Liver (tissue), 9 donors: ENCODE measurements around the gene MTPN. TPM values are rescaled to one million over a fixed set of nuclear protein-coding genes. Genes with fewer than 3 reads are reported as not detected.

Experiments used
- DNase-seq: peaks from one replicate; pipeline ENCODE4 v3.0.0-alpha.2; 2017; ENCODE audit warnings: low spot score
- H3K27ac ChIP-seq, 2 donors: one replicate each; pipeline ENCODE4 v1.7.0; 2013; ENCODE audit warnings: inconsistent platforms in 2 of 2, low read length in 2 of 2, control low read depth in 1 of 2, low read depth in 1 of 2, mild to moderate bottlenecking in 1 of 2
- H3K27me3 ChIP-seq, 4 donors: one replicate each; pipeline versions ENCODE4 v1.6.1 to v1.7.0; 2013; ENCODE audit warnings: low read length in 3 of 4, inconsistent platforms in 1 of 4, mild to moderate bottlenecking in 1 of 4, moderate library complexity in 1 of 4; ENCODE audit not compliant: control insufficient read depth in 4 of 4, insufficient read depth in 4 of 4
- H3K36me3 ChIP-seq, 4 donors: one replicate each; pipeline versions ENCODE4 v1.6.1 to v1.7.0; 2013; ENCODE audit warnings: low read length in 3 of 4, mild to moderate bottlenecking in 3 of 4, low read depth in 1 of 4, moderate library complexity in 1 of 4; ENCODE audit not compliant: control insufficient read depth in 4 of 4, insufficient read depth in 3 of 4
- H3K4me1 ChIP-seq, 4 donors: one replicate each; pipeline versions ENCODE4 v1.6.1 to v1.7.0; 2013; ENCODE audit warnings: low read length in 3 of 4, mild to moderate bottlenecking in 3 of 4, moderate library complexity in 1 of 4; ENCODE audit not compliant: control insufficient read depth in 4 of 4, insufficient read depth in 4 of 4
- H3K4me3 ChIP-seq, 3 donors: one replicate each; pipeline versions ENCODE4 v1.6.1 to v1.7.0; 2013; ENCODE audit warnings: low read length in 3 of 3, control low read depth in 1 of 3, low read depth in 1 of 3, mild to moderate bottlenecking in 1 of 3
- H3K9ac ChIP-seq, 2 donors: one replicate each; pipeline ENCODE4 v1.7.0; 2013; ENCODE audit warnings: low read length in 2 of 2, mild to moderate bottlenecking in 2 of 2, moderate library complexity in 2 of 2, control low read depth in 1 of 2, low read depth in 1 of 2
- H3K9me3 ChIP-seq, 4 donors: one replicate each; pipeline versions ENCODE4 v1.6.1 to v1.7.0; 2013; ENCODE audit warnings: low read length in 3 of 4; ENCODE audit not compliant: control insufficient read depth in 4 of 4
- ATF3 ChIP-seq: IDR thresholded peaks from 2 replicates; pipeline ENCODE4 v1.6.1; 2016; ENCODE audit warnings: antibody characterized with exemption
- GABPA ChIP-seq, 2 donors: IDR thresholded peaks in 1 of 2; conservative IDR thresholded peaks in 1 of 2; 2 replicates each; pipeline ENCODE4 v1.6.1; 2016; ENCODE audit warnings: antibody characterized with exemption in 2 of 2, mild to moderate bottlenecking in 1 of 2, moderate library complexity in 1 of 2
- HNF4A ChIP-seq, 2 donors: conservative IDR thresholded peaks; 2 replicates each; pipeline ENCODE4 v1.6.1; 2016; ENCODE audit warnings: antibody characterized with exemption in 2 of 2, mild to moderate bottlenecking in 2 of 2
- JUND ChIP-seq, 2 donors: IDR thresholded peaks; 2 replicates each; pipeline ENCODE4 v1.6.1; 2016; ENCODE audit warnings: antibody characterized with exemption in 2 of 2
- NR2F2 ChIP-seq: IDR thresholded peaks from 2 replicates; pipeline ENCODE4 v1.6.1; 2016; ENCODE audit warnings: antibody characterized with exemption
- REST ChIP-seq: IDR thresholded peaks from 2 replicates; pipeline ENCODE4 v1.6.1; 2016; ENCODE audit warnings: antibody characterized with exemption, mild to moderate bottlenecking
- WGBS: extraction: QIAGEN DNeasy Blood & Tissue Kit; methylation state at CpG from one replicate; pipeline ENCODE4 v1.1.7; 2013; 5-methylcytosine and 5-hydroxymethylcytosine counted together
- polyA plus RNA-seq, 2 donors: library from polyadenylated mRNA; stranded (reverse) in 1 of 2; unstranded in 1 of 2; fragments of 200-250 nt in 1 of 2; fragments of >200 nt in 1 of 2; fragmentation: Nextera tagmentation in 1 of 2; extraction: Ambion mirVana in 1 of 2; gene quantifications; one replicate each; pipeline versions ENCODE4 v1.2.1 to v1.2.3, GENCODE V29; 2013 to 2015
- total RNA-seq, 2 donors: library from RNA; depleted of rRNA; stranded (reverse); fragments of >200 nt; gene quantifications; one replicate each; pipeline ENCODE4 v1.2.3, GENCODE V29; 2014
- TF ChIP-seq, protein P1 (sequence below): fragments of 150-350 bp; IDR thresholded peaks from 2 replicates; pipeline ENCODE4 v1.5.1; 2017; ENCODE audit warnings: improper control_type of control experiment, low read depth, low read length; ENCODE audit not compliant: missing input control
- TF ChIP-seq, protein P2 (sequence below): IDR thresholded peaks from 2 replicates; pipeline ENCODE4 v1.6.1; 2016; ENCODE audit warnings: antibody characterized with exemption
- donor health status: healthy.
- donor health status: healthy.
- donor health status: healthy.
- donor health status: healthy.
- donor health status: healthy.

Gene MTPN
- total and polyA plus RNA-seq, 4 donors: 24.8 to 88.3 (median 32.8) TPM

DNA sequence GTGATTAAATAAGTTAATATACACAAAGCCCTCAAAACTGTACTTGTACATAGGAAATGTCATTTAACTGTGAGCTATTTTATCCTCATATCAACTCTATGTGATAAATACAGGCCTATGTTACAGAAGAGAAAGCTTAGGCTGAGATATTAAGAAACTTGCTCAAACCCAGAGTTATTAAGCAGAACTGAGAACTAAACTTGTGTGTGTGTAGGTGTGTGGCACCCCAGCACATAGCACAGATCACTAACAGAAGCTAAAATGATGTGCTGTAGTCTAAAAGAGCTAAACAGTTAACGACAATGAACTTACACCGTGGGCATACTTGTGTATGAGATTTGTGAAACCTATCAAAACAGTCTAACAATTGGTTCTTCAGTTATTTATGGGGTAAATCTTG is 34.5 kb downstream of the MTPN start:
- DNase-seq: no peak
- Histone ChIP-seq H3K9me3 (no peaks in the 10 kb centered on the region), H3K36me3 (peaks cover 0 to 2% (median under 1%) of the 10 kb centered on the region in 4 donors), H3K9ac (no peak overlapping the region), H3K27ac (no peak overlapping the region), H3K4me3 (no peak overlapping the region), H3K27me3 (no peaks in the 10 kb centered on the region), H3K4me1 (peaks cover 0 to 3% (median 0%) of the 10 kb centered on the region in 4 donors)
- WGBS: 97% methylated on average over 2 of the region's 2 CpGs
- TF ChIP-seq, protein P1, sequence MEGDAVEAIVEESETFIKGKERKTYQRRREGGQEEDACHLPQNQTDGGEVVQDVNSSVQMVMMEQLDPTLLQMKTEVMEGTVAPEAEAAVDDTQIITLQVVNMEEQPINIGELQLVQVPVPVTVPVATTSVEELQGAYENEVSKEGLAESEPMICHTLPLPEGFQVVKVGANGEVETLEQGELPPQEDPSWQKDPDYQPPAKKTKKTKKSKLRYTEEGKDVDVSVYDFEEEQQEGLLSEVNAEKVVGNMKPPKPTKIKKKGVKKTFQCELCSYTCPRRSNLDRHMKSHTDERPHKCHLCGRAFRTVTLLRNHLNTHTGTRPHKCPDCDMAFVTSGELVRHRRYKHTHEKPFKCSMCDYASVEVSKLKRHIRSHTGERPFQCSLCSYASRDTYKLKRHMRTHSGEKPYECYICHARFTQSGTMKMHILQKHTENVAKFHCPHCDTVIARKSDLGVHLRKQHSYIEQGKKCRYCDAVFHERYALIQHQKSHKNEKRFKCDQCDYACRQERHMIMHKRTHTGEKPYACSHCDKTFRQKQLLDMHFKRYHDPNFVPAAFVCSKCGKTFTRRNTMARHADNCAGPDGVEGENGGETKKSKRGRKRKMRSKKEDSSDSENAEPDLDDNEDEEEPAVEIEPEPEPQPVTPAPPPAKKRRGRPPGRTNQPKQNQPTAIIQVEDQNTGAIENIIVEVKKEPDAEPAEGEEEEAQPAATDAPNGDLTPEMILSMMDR: no peak
- TF ChIP-seq ATF3 (no peak), HNF4A (conservative IDR thresholded peaks at IDR 0.05) (no peak), JUND (IDR thresholded peaks at IDR 0.05) (no peak), REST (no peak), GABPA (IDR thresholded peaks at IDR 0.05 in 1 of 2, conservative IDR thresholded peaks at IDR 0.05 in 1 of 2) (no peak), NR2F2 (no peak)
- TF ChIP-seq, protein P2, sequence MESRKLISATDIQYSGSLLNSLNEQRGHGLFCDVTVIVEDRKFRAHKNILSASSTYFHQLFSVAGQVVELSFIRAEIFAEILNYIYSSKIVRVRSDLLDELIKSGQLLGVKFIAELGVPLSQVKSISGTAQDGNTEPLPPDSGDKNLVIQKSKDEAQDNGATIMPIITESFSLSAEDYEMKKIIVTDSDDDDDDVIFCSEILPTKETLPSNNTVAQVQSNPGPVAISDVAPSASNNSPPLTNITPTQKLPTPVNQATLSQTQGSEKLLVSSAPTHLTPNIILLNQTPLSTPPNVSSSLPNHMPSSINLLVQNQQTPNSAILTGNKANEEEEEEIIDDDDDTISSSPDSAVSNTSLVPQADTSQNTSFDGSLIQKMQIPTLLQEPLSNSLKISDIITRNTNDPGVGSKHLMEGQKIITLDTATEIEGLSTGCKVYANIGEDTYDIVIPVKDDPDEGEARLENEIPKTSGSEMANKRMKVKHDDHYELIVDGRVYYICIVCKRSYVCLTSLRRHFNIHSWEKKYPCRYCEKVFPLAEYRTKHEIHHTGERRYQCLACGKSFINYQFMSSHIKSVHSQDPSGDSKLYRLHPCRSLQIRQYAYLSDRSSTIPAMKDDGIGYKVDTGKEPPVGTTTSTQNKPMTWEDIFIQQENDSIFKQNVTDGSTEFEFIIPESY: no peak

GRCh38 chr7:135940077-135941075 is 36.8 kb downstream of the MTPN start:
- Histone ChIP-seq H3K4me3 (no peak overlapping the region), H3K27ac (no peak overlapping the region), H3K9ac (no peak overlapping the region), H3K9me3 (no peaks in the 10 kb centered on the region), H3K36me3 (peaks cover 0 to 2% (median 0%) of the 10 kb centered on the region in 4 donors), H3K4me1 (peaks cover 0 to 6% (median 0%) of the 10 kb centered on the region in 4 donors), H3K27me3 (no peaks in the 10 kb centered on the region)
- TF ChIP-seq, protein P1: no peak
- no peak for DNase-seq
- 97% methylated on average over 3 of the region's 3 CpGs for WGBS
